Common myeloid progenitor, CD34-positive (primary cell): Measurements from ENCODE around the gene SYCN.
"Not testable (repeated sequence)": the region's sequence is repeated elsewhere in the genome, so short reads cannot be mapped to it uniquely, and the experiment has no call there.

Experiments used
- CTCF ChIA-PET: fragments of 350-600 bp; sonication (Branson Sonifier 250); formaldehyde crosslinking; loops from one replicate; lab custom pipeline; 2021; ENCODE audit warnings: antibody characterized with exemption; lab: Charles Lee
- POLR2A ChIA-PET: fragments of 350-600 bp; sonication (Branson Sonifier 250); formaldehyde crosslinking; loops from one replicate; lab custom pipeline; 2021; ENCODE audit warnings: antibody characterized with exemption; lab: Charles Lee
- DNase-seq, 3 donors: peaks; one replicate each; pipeline versions ENCODE4 v3.0.0 to v3.0.0-alpha.2; 2013
- H3K27ac ChIP-seq, 2 experiments: 1 replicate in 1 of 2; 2 replicates in 1 of 2; pipeline ENCODE4 v1.7.0; 2013; ENCODE audit warnings: inconsistent platforms in 2 of 2, low read length in 2 of 2, mild to moderate bottlenecking in 2 of 2, low read depth in 1 of 2, moderate library complexity in 1 of 2; ENCODE audit not compliant: severe bottlenecking in 2 of 2, insufficient read depth in 1 of 2, poor library complexity in 1 of 2
- H3K27me3 ChIP-seq, 5 experiments: replicated peaks in 2 of 5; 1 replicate in 3 of 5; 2 replicates in 2 of 5; pipeline versions ENCODE4 v1.6.1 to v1.7.0; 2013; ENCODE audit warnings: low read length in 4 of 5, mild to moderate bottlenecking in 2 of 5, moderate library complexity in 2 of 5, inconsistent platforms in 1 of 5; ENCODE audit not compliant: insufficient read depth in 5 of 5, control insufficient read depth in 4 of 5
- H3K36me3 ChIP-seq, 4 experiments: 1 replicate in 2 of 4; 2 replicates in 2 of 4; pipeline versions ENCODE4 v1.6.1 to v1.7.0; 2013; ENCODE audit warnings: low read length in 3 of 4, control low read depth in 1 of 4, mild to moderate bottlenecking in 1 of 4; ENCODE audit not compliant: control insufficient read depth in 4 of 4, insufficient read depth in 4 of 4
- H3K4me1 ChIP-seq, 4 experiments: 1 replicate in 3 of 4; 2 replicates in 1 of 4; pipeline versions ENCODE4 v1.6.1 to v1.7.1; 2013; ENCODE audit warnings: low read length in 3 of 4, mild to moderate bottlenecking in 3 of 4, control low read depth in 1 of 4, inconsistent platforms in 1 of 4, moderate library complexity in 1 of 4; ENCODE audit not compliant: control insufficient read depth in 4 of 4, insufficient read depth in 4 of 4; ENCODE audit errors: control extremely low read depth in 1 of 4
- H3K4me3 ChIP-seq, 7 experiments: 1 replicate in 4 of 7; 2 replicates in 3 of 7; pipeline versions ENCODE4 v1.5.1 to v1.7.0; 2013; ENCODE audit warnings: mild to moderate bottlenecking in 7 of 7, low read length in 6 of 7, moderate library complexity in 6 of 7, inconsistent platforms in 2 of 7, low read depth in 2 of 7, control low read depth in 1 of 7; ENCODE audit not compliant: insufficient read depth in 4 of 7, control insufficient read depth in 1 of 7; ENCODE audit errors: extremely low read depth in 1 of 7
- H3K9me3 ChIP-seq, 5 experiments: 1 replicate in 4 of 5; 2 replicates in 1 of 5; pipeline versions ENCODE4 v1.6.1 to v1.7.1; 2013; ENCODE audit warnings: low read length in 4 of 5, mild to moderate bottlenecking in 2 of 5, inconsistent platforms in 1 of 5, low read depth in 1 of 5, moderate library complexity in 1 of 5; ENCODE audit not compliant: control insufficient read depth in 4 of 5, insufficient read depth in 2 of 5; ENCODE audit errors: control extremely low read depth in 1 of 5
- whole genome bisulfite sequencing: methylation state at CpG from one replicate; pipeline ENCODE4 v1.1.5; 2013; ENCODE audit not compliant: insufficient coverage; 5-methylcytosine and 5-hydroxymethylcytosine counted together

The SYCN gene

GRCh38 chr19:39247701-39248664, 43.9 kb upstream of the SYCN start:
- no peaks in the 10 kb centered on the region for H3K36me3 ChIP-seq
- peaks cover 1 to 47% (median 32%) of the 10 kb centered on the region in 4 experiments for H3K4me1 ChIP-seq
- H3K27me3 ChIP-seq, result peaks cover 0 to 2% (median 0%) of the 10 kb centered on the region in 5 experiments
- H3K27ac ChIP-seq, result no peak overlapping the region
- ChIA-PET CTCF (interaction anchor here (0.9 to 1.2 kb wide), 4 partner anchors 11 to 79 kb away, joined by 3 to 5 read pairs (median 4); no protein-coding TSS in a partner anchor), POLR2A (no interaction called here)
- no peaks in the 10 kb centered on the region for H3K9me3 ChIP-seq
- H3K4me3 ChIP-seq, result peak overlapping the region in 2 of 7 experiments; percentile 36 to 48
- peak in 2 of 3 donors; percentile 36 to 53 for DNase-seq
- WGBS, result 42% methylated on average over 92 of the region's 92 CpGs

GRCh38 chr19:39246951-39247669, 43.0 kb upstream of the SYCN start:
- H3K4me1 ChIP-seq, result peaks cover 0 to 41% (median 25%) of the 10 kb centered on the region in 4 experiments
- DNase-seq, result peak in 2 of 3 donors; percentile 56 to 67
- peaks cover 0 to 2% (median 0%) of the 10 kb centered on the region in 5 experiments for H3K27me3 ChIP-seq
- WGBS, result 35% methylated on average over 33 of the region's 42 CpGs
- POLR2A ChIA-PET, result no interaction called here
- no peak overlapping the region for H3K27ac ChIP-seq
- no peaks in the 10 kb centered on the region for H3K9me3 ChIP-seq
- H3K36me3 ChIP-seq, result no peaks in the 10 kb centered on the region
- CTCF ChIA-PET, result interaction anchor here (0.9 to 1.2 kb wide), 4 partner anchors 10 to 80 kb away, joined by 3 to 5 read pairs (median 4); no protein-coding TSS in a partner anchor
- peak overlapping the region in 2 of 7 experiments; percentile 16 to 48 for H3K4me3 ChIP-seq

- POLR2A ChIA-PET, H3K27ac ChIP-seq, H3K4me3 ChIP-seq, DNase-seq, H3K27me3 ChIP-seq, H3K9me3 ChIP-seq, H3K36me3 ChIP-seq, CTCF ChIA-PET: not testable (repeated sequence)
- WGBS, result no CpG with 5 or more reads among the region's 1 CpG
- H3K4me1 ChIP-seq, result peaks cover 0 to 38% (median 22%) of the 10 kb centered on the region in 4 experiments
Measured at GRCh38 chr19:39245166-39245565, 41.1 kb upstream of the SYCN start.

GRCh38 chr19:39244410-39245100, 40.5 kb upstream of the SYCN start, which contains the start of gene IFNL3:
TSS of gene IFNL3 (minus strand) at chr19:39245006. CDS start at chr19:39244967, 39 bp downstream.
- peaks cover 0 to 37% (median 22%) of the 10 kb centered on the region in 4 experiments for H3K4me1 ChIP-seq
- POLR2A ChIA-PET, H3K27ac ChIP-seq, H3K36me3 ChIP-seq, H3K4me3 ChIP-seq, H3K27me3 ChIP-seq, H3K9me3 ChIP-seq, DNase-seq, CTCF ChIA-PET: not testable (repeated sequence)
- 96% methylated on average over 5 of the region's 12 CpGs for WGBS

GRCh38 chr19:39243741-39244140, 39.7 kb upstream of the SYCN start:
- H3K9me3 ChIP-seq, DNase-seq, POLR2A ChIA-PET, CTCF ChIA-PET, H3K27me3 ChIP-seq, H3K27ac ChIP-seq, H3K4me3 ChIP-seq, H3K36me3 ChIP-seq: not testable (repeated sequence)
- 98% methylated on average over 5 of the region's 13 CpGs for WGBS
- H3K4me1 ChIP-seq, result peaks cover 0 to 29% (median 19%) of the 10 kb centered on the region in 4 experiments

GRCh38 chr19:39240421-39240820, 36.4 kb upstream of the SYCN start:
- H3K9me3 ChIP-seq, result no peaks in the 10 kb centered on the region
- no peak overlapping the region for H3K4me3 ChIP-seq
- H3K27me3 ChIP-seq, result no peaks in the 10 kb centered on the region
- no peak for DNase-seq
- no peak overlapping the region for H3K27ac ChIP-seq
- ChIA-PET POLR2A (no interaction called here), CTCF (interaction anchor here (0.7 to 1.6 kb wide), 3 partner anchors 9 to 131 kb away, joined by 3 to 7 read pairs (median 5); no protein-coding TSS in a partner anchor)
- no peaks in the 10 kb centered on the region for H3K36me3 ChIP-seq
- WGBS, result 98% methylated on average over 7 of the region's 7 CpGs
- peaks cover 0 to 28% (median 16%) of the 10 kb centered on the region in 4 experiments for H3K4me1 ChIP-seq
